Measurements from ENCODE around the gene GNAO1.

GNAO1 gene

GRCh38 chr16:56314244-56314850, 123.1 kb downstream of the GNAO1 start:
- no peak for DNase-seq (ENCODE audit: low read depth)

DNA sequence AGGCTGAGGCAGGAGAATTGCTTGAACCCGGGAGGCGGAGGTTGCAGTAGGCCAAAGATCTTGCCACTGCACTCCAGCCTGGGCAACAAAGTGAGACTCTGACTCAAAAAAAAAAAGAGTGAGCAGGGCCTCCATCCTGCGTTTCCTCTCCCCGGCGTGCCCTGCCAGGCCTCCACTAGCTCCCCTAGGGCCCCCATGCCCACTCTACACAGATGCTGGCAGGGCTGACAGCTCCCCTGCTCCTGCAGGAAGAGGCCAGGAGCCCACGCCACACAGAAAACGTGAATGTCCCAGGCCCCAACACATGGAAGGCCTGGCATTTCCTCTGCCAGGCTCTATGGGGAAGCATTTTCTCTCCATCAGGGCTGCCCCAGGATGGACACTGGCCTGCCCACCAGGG, 124.7 kb downstream of the GNAO1 start:
- DNase-seq (ENCODE audit: low read depth) = no peak

DNA sequence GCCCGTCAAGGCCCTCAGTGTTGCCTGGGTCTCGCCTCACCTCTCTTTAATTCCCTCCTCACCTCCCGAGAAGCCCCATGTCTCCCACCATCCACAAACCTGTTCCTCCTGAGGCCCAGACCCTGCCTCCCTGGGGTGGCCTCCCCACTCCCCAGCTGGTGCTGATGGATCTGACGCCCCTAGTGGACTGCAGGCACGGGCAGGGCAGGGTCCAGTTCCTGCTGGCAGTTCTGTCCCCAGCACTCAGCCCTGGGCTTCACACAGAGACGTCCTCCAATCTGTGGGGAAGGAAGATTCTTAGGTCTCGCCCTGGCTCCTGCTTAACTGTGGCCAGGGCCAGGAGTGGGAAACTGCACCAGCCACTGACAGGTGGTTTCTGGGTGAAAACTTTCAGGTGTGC, 125.3 kb downstream of the GNAO1 start:
- no peak for DNase-seq (ENCODE audit: low read depth)

GRCh38 chr16:56317998-56318826, 126.9 kb downstream of the GNAO1 start:
- DNase-seq (ENCODE audit: low read depth) = peak; percentile 64

DNA sequence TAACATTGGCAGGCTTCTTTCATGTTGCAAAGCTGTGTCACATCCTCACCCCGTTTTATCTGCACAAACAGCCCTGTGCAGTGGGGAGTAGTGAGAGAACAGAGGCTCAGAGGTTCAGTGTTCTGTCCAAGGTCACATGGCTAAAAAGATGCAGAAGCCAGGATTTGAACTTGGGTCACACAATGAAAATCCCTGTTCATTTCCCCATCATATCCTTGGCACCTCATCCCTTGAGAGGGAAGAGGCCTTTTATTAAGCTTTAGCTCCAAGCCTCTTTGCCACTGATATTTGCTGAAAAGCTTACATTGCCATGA, 127.5 kb downstream of the GNAO1 start:
- DNase-seq (ENCODE audit: low read depth) = no peak

GRCh38 chr16:56319376-56319775, 128.1 kb downstream of the GNAO1 start:
- no peak for DNase-seq (ENCODE audit: low read depth)

GRCh38 chr16:56320056-56320455, 128.8 kb downstream of the GNAO1 start:
- DNase-seq (ENCODE audit: low read depth) = no peak

GRCh38 chr16:56320811-56321558, 129.7 kb downstream of the GNAO1 start:
- no peak for DNase-seq (ENCODE audit: low read depth)

- DNase-seq (ENCODE audit: low read depth) = no peak
Observed at GRCh38 chr16:56321571-56321970, 130.3 kb downstream of the GNAO1 start.

DNA sequence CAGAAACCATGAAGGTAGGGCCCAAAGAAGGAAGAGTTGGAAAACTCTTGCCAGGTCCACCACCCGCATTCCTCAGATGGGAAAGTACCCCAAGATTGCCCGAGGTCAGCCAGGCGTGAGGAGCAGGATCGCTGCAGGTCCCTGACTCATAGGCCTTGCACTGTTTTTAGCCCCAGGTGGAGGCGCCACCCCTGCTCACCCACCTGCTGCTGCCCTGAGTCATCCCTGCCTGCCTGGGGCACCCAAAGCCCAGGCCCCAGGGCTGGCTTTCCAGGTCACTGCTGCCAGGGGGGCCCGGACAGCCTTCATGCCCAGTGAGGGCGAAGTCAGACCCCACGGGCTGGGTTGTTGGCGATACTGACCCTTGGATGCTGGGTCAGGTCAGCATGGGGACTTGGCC, 133.1 kb downstream of the GNAO1 start:
- DNase-seq (ENCODE audit: low read depth) = no peak

DNA sequence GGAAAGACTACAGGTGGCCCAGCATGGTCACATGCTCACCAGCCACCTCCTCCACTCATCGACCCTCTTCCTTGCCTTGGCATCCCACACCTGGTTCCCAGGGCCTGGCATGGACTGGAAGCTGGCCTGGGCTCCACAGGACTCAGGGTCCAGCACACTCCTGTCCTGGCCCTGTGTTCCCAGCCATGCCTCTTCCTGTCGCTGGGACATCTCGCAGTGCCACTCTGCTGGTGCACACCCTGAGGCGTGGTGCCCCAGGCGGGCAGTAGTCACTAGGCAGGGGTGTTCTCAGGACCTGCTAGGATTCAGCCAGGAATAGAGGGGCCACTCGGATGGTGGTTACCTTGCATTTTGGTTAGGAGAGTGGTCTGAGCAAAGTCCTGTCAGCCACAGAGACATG, 134.7 kb downstream of the GNAO1 start:
- no peak for DNase-seq (ENCODE audit: low read depth)

DNA sequence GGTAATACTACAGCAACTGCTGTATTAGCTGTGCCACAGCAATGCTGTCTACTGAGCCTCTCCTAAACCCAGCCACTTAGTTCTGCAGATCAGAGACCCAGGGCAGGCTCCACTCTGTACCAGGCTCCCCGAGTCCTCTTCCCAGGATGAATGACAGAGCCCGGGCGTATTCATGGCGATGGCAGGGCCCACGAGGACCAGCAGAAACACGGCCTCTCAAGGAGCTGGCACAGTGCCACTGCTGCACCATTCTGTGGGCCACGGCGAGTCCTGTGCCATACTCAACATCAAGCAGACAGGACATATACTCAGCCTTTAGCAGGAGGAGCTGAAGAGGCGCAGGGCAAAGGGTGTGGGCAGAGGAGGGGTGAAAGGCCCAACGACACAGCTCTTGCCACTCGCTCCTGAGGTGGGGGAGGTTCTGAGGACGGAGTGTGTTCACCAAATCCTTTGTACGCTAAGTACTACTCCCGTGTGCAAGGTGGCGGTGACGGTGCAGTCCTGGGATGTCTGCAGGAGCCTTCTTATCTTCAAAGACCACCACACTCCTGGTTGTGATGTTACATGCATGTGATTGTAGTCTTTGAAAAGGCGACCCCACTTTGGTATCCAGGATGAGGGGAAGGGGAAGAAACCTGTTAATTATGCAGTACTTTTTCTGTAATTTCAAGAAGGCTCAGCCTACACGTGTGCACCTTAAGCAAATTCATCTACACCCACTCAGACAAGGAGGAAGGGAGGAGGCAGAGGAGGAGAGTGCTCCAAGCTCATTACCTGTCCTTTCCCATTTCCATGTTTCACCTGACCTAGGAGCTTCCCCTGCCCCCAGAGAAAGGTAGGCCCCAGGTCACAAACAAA, 136.0 kb downstream of the GNAO1 start:
- no peak for DNase-seq (ENCODE audit: low read depth)

DNA sequence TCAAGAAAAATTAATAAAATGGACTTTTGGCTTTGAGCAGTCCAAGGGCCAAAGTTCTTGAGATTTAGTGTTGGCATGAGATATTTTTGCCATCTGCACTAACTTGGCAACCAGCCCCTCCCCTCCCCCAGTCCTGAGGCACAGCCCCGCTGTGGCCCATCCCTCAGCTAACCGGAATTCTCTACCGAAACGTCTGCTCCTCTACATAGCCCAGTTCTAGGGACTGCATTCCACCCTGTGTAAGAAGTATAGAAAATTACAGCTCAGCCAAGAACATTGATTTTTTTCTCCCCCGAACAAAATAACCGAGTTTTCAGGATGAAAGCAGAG, 136.6 kb downstream of the GNAO1 start:
- DNase-seq (ENCODE audit: low read depth) = no peak

GRCh38 chr16:56328276-56329022, 137.2 kb downstream of the GNAO1 start:
- no peak for DNase-seq (ENCODE audit: low read depth)

GRCh38 chr16:56329887-56330286, 138.6 kb downstream of the GNAO1 start:
- DNase-seq (ENCODE audit: low read depth) = no peak

- no peak for DNase-seq (ENCODE audit: low read depth)
Observed at GRCh38 chr16:56330476-56330875, 139.2 kb downstream of the GNAO1 start.

GRCh38 chr16:56331399-56331798, 140.1 kb downstream of the GNAO1 start:
- no peak for DNase-seq (ENCODE audit: low read depth)

GRCh38 chr16:56331915-56332314, 140.6 kb downstream of the GNAO1 start:
- DNase-seq (ENCODE audit: low read depth) = no peak

GRCh38 chr16:56332464-56333079, 141.3 kb downstream of the GNAO1 start:
- no peak for DNase-seq (ENCODE audit: low read depth)

DNA sequence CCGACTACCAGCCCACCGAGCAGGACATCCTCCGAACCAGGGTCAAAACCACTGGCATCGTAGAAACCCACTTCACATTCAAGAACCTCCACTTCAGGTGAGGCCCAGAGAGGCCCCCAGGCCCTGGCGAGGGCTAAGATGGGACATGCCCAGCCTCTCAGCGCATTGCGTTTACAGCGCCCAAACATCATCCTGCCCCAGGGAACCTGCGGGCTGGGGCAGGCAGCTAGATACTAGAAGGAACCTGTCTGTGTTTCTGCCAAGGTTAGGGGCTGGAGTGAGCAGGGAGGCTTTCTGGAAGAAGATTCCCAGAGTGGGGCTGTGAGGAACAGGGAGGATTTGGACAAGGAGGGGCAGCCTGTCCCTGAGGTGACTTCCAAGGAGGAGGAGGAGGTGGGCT, 143.5 kb downstream of the GNAO1 start:
- DNase-seq (ENCODE audit: low read depth) = no peak

GRCh38 chr16:56336071-56336688, 144.9 kb downstream of the GNAO1 start:
- no peak for DNase-seq (ENCODE audit: low read depth)

All from stimulated activated CD8-positive, alpha-beta memory T cell treated with anti-CD3 and anti-CD28 coated beads, Interleukin-7, amount 100 ng/mL, for 24 hours (primary cell).